Urinary bladder (tissue), 4 donors: Measurements from ENCODE around the gene NAV2. TPM values are rescaled to one million over a fixed set of nuclear protein-coding genes. Genes with fewer than 3 reads are reported as not detected.

ENCODE experiments used
- DNase-seq: peaks from one replicate; pipeline ENCODE4 v3.0.0-alpha.2; 2015; ENCODE audit errors: extremely low spot score
- H3K27ac ChIP-seq: one replicate; pipeline ENCODE4 v1.5.1; 2013; ENCODE audit warnings: low read depth, mild to moderate bottlenecking, moderate library complexity
- H3K36me3 ChIP-seq: one replicate; pipeline ENCODE4 v1.6.1; 2013; ENCODE audit warnings: mild to moderate bottlenecking, moderate library complexity; ENCODE audit not compliant: insufficient read depth
- H3K4me1 ChIP-seq: one replicate; pipeline ENCODE4 v1.6.1; 2013; ENCODE audit warnings: mild to moderate bottlenecking, moderate library complexity; ENCODE audit not compliant: insufficient read depth
- H3K4me3 ChIP-seq: one replicate; pipeline ENCODE4 v1.5.1; 2013; ENCODE audit warnings: low read depth, low read length
- WGBS: extraction: QIAGEN DNeasy Blood & Tissue Kit; methylation state at CpG from one replicate; pipeline ENCODE4 v1.1.7; 2013; 5-methylcytosine and 5-hydroxymethylcytosine counted together
- polyA plus RNA-seq: library from polyadenylated mRNA; stranded (reverse); fragments of 200-250 nt; gene quantifications from one replicate; pipeline ENCODE4 v1.2.3, GENCODE V29; 2013
- total RNA-seq: library from RNA; depleted of rRNA; stranded (reverse); fragments of >200 nt; gene quantifications from one replicate; pipeline ENCODE4 v1.2.3, GENCODE V29; 2014
- donor health status: healthy with polysubstance abuse.
- donor health status: healthy.

The NAV2 gene
- total and polyA plus RNA-seq, 2 donors: 7.8 to 10.6 TPM

GRCh38 chr11:19812096-19812495 is 99.5 kb downstream of the NAV2 start:
- H3K4me3 ChIP-seq: no peak overlapping the region
- WGBS: 98% methylated on average over 1 of the region's 1 CpG
- no peaks in the 10 kb centered on the region for H3K4me1 ChIP-seq
- H3K27ac ChIP-seq: no peak overlapping the region
- DNase-seq: no peak
- no peaks in the 10 kb centered on the region for H3K36me3 ChIP-seq

GRCh38 chr11:19812710-19813109 is 100.1 kb downstream of the NAV2 start:
- no peaks in the 10 kb centered on the region for H3K4me1 ChIP-seq
- H3K27ac ChIP-seq: no peak overlapping the region
- no peak for DNase-seq
- H3K4me3 ChIP-seq: no peak overlapping the region
- H3K36me3 ChIP-seq: no peaks in the 10 kb centered on the region
- WGBS: 96% methylated on average over 4 of the region's 4 CpGs

GRCh38 chr11:19813158-19813879 is 100.7 kb downstream of the NAV2 start:
- Histone ChIP-seq H3K4me3 (no peak overlapping the region), H3K4me1 (no peaks in the 10 kb centered on the region), H3K27ac (no peak overlapping the region), H3K36me3 (no peaks in the 10 kb centered on the region)
- WGBS: 79% methylated on average over 13 of the region's 13 CpGs
- no peak for DNase-seq

GRCh38 chr11:19814421-19814820 is 101.8 kb downstream of the NAV2 start:
- WGBS: 98% methylated on average over 2 of the region's 2 CpGs
- no peak for DNase-seq
- no peak overlapping the region for H3K4me3 ChIP-seq
- H3K36me3 ChIP-seq: no peaks in the 10 kb centered on the region
- H3K27ac ChIP-seq: no peak overlapping the region
- no peaks in the 10 kb centered on the region for H3K4me1 ChIP-seq

GRCh38 chr11:19816040-19816439 is 103.4 kb downstream of the NAV2 start:
- Histone ChIP-seq H3K36me3 (no peaks in the 10 kb centered on the region), H3K27ac (no peak overlapping the region), H3K4me1 (no peaks in the 10 kb centered on the region), H3K4me3 (no peak overlapping the region)
- 66% methylated on average over 10 of the region's 10 CpGs for WGBS
- no peak for DNase-seq

- no peak for DNase-seq
- Histone ChIP-seq H3K27ac (no peak overlapping the region), H3K36me3 (no peaks in the 10 kb centered on the region), H3K4me1 (no peaks in the 10 kb centered on the region), H3K4me3 (no peak overlapping the region)
- WGBS: 54% methylated on average over 4 of the region's 4 CpGs
Observed at GRCh38 chr11:19816817-19817216, 104.2 kb downstream of the NAV2 start.

GRCh38 chr11:19817265-19817851 is 104.7 kb downstream of the NAV2 start:
- no peak for DNase-seq
- Histone ChIP-seq H3K27ac (no peak overlapping the region), H3K4me3 (no peak overlapping the region), H3K4me1 (no peaks in the 10 kb centered on the region), H3K36me3 (no peaks in the 10 kb centered on the region)
- 88% methylated on average over 6 of the region's 6 CpGs for WGBS

GRCh38 chr11:19817870-19818269 is 105.2 kb downstream of the NAV2 start:
- Histone ChIP-seq H3K36me3 (no peaks in the 10 kb centered on the region), H3K4me1 (no peaks in the 10 kb centered on the region), H3K27ac (no peak overlapping the region), H3K4me3 (no peak overlapping the region)
- WGBS: 77% methylated on average over 3 of the region's 3 CpGs
- DNase-seq: no peak

- 91% methylated on average over 3 of the region's 3 CpGs for WGBS
- no peak for DNase-seq
- no peaks in the 10 kb centered on the region for H3K4me1 ChIP-seq
- no peaks in the 10 kb centered on the region for H3K36me3 ChIP-seq
- no peak overlapping the region for H3K4me3 ChIP-seq
- no peak overlapping the region for H3K27ac ChIP-seq
Observed at GRCh38 chr11:19818619-19819018, 106.0 kb downstream of the NAV2 start.

- no peaks in the 10 kb centered on the region for H3K36me3 ChIP-seq
- no peak for DNase-seq
- no peak overlapping the region for H3K27ac ChIP-seq
- no peak overlapping the region for H3K4me3 ChIP-seq
- no peaks in the 10 kb centered on the region for H3K4me1 ChIP-seq
- 81% methylated on average over 2 of the region's 2 CpGs for WGBS
Observed at GRCh38 chr11:19819148-19819547, 106.5 kb downstream of the NAV2 start.

- 95% methylated on average over 1 of the region's 1 CpG for WGBS
- Histone ChIP-seq H3K36me3 (no peaks in the 10 kb centered on the region), H3K4me1 (no peaks in the 10 kb centered on the region), H3K27ac (no peak overlapping the region), H3K4me3 (no peak overlapping the region)
- no peak for DNase-seq
Observed at GRCh38 chr11:19820100-19820499, 107.5 kb downstream of the NAV2 start.

- H3K4me1 ChIP-seq: no peaks in the 10 kb centered on the region
- no peak for DNase-seq
- H3K27ac ChIP-seq: no peak overlapping the region
- no peak overlapping the region for H3K4me3 ChIP-seq
- 95% methylated on average over 1 of the region's 1 CpG for WGBS
- H3K36me3 ChIP-seq: no peaks in the 10 kb centered on the region
Observed at GRCh38 chr11:19821412-19821875, 108.8 kb downstream of the NAV2 start.

GRCh38 chr11:19821993-19822392 is 109.4 kb downstream of the NAV2 start:
- 94% methylated on average over 3 of the region's 3 CpGs for WGBS
- no peaks in the 10 kb centered on the region for H3K4me1 ChIP-seq
- H3K27ac ChIP-seq: no peak overlapping the region
- no peak for DNase-seq
- H3K4me3 ChIP-seq: no peak overlapping the region
- no peaks in the 10 kb centered on the region for H3K36me3 ChIP-seq

GRCh38 chr11:19822531-19822930 is 109.9 kb downstream of the NAV2 start:
- no peak for DNase-seq
- no peaks in the 10 kb centered on the region for H3K4me1 ChIP-seq
- H3K4me3 ChIP-seq: no peak overlapping the region
- no peak overlapping the region for H3K27ac ChIP-seq
- no peaks in the 10 kb centered on the region for H3K36me3 ChIP-seq
